ENCODE results near the gene TRAPPC3L.

Gene TRAPPC3L

DNA sequence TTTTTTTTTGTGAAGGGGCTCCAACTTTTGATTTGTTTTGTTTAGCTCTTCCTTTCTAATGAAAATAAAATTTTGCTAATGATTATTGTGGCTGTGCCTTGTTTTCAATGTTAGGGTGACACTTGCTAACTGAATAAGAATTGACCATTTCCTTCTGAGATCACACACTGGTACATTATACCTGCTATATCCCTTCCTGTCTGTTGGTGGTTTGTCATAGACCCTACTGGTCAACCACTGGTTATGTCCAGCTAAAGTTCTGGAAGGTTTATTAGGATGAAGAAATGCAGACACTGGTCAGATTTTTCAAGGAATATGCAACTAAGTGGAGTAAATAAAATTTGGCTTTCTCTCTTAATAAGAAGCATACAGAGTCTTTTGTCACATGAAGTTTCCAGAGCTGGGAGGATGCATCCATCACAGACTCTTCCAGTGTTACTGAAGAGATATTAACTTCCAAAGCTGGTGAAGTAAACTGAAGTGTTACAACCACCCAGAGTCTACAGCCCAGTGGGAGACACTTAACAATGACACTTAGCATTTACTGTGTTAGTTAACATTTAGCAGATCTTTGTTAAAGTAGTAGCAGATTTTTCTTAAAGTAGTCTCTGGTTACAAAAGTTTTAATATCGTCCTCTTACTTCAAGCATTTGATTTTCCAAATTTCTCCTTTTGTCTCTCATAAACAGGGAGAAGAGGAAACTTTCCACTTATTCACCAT, 53.7 kb downstream of the TRAPPC3L start:
- Histone ChIP-seq H3K9ac (ENCODE audit: low read depth, low read length) (no peak overlapping the region), H3K4me3 (ENCODE audit: low read length) (no peak overlapping the region), H3K27ac (ENCODE audit: low read depth, low read length) (no peak overlapping the region), H3K4me1 (ENCODE audit: insufficient read depth, low read length) (peaks cover 14% of the 10 kb centered on the region; the same call in 1 of the 2 replicates), H3K9me3 (ENCODE audit: insufficient read depth, low read depth, low read length) (no peaks in the 10 kb centered on the region), H3K27me3 (ENCODE audit: insufficient read depth, low read length) (no peaks in the 10 kb centered on the region), H3K36me3 (ENCODE audit: insufficient read depth, low read length) (no peaks in the 10 kb centered on the region)
- WGBS: 40% methylated on average over 1 of the region's 1 CpG

DNA sequence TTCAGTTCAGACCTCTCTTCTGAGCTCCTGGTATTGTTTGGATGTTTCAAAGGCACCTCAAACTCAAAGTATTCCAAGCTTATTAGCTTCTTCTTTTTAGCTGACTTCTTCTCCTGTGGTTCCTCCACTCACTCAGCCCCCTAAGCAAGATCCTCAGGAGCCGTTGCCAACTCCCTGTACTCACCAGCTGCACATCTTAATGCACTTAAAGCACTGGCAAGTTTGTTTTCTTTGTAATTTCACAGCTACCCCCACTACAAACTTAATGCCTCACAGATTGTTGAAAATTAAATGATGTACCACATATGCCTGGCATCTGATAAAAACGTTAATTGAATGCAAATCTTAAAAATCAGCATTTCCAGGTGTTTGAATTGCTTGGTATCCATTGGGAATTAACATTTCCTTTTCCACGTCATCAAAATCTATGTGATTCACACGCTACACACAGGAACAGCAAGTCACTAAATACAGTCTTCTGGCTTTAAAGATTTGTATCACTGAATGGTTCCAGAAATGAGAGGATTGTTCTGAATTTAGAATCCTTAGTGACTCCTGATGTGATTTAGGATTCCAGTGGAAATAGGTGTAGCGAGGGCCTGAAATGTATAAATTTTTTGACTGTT, 59.8 kb downstream of the TRAPPC3L start:
- H3K4me1 ChIP-seq (ENCODE audit: insufficient read depth, low read length): no peaks in the 10 kb centered on the region
- H3K27ac ChIP-seq (ENCODE audit: low read depth, low read length): no peak overlapping the region
- no peak overlapping the region for H3K4me3 ChIP-seq (ENCODE audit: low read length)
- H3K36me3 ChIP-seq (ENCODE audit: insufficient read depth, low read length): no peaks in the 10 kb centered on the region
- H3K9me3 ChIP-seq (ENCODE audit: insufficient read depth, low read depth, low read length): no peaks in the 10 kb centered on the region
- H3K9ac ChIP-seq (ENCODE audit: low read depth, low read length): no peak overlapping the region
- WGBS: 92% methylated on average over 5 of the region's 5 CpGs
- H3K27me3 ChIP-seq (ENCODE audit: insufficient read depth, low read length): no peaks in the 10 kb centered on the region

DNA sequence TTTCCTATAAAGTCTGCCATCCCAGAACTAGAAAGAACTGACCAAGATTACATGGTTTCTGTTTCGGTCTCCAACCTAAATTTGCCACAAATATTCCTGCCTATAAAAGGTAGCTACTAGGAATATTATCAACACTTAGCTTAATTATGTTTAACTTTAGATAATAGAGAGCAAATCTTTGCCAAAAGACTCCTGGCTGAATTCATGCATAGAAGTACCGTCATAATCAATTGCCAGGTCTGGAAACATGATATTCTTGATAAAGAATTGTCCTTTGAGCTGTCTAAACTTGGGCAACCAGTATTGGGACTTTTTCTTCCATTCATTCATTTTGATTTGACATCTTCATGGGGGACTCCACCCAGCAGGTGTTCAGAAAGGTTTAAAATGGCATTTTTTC, 61.9 kb downstream of the TRAPPC3L start:
- Histone ChIP-seq H3K4me1 (ENCODE audit: insufficient read depth, low read length) (no peaks in the 10 kb centered on the region), H3K9ac (ENCODE audit: low read depth, low read length) (no peak overlapping the region), H3K4me3 (ENCODE audit: low read length) (no peak overlapping the region), H3K27me3 (ENCODE audit: insufficient read depth, low read length) (no peaks in the 10 kb centered on the region), H3K9me3 (ENCODE audit: insufficient read depth, low read depth, low read length) (no peaks in the 10 kb centered on the region), H3K36me3 (ENCODE audit: insufficient read depth, low read length) (no peaks in the 10 kb centered on the region), H3K27ac (ENCODE audit: low read depth, low read length) (no peak overlapping the region)
- WGBS: 94% methylated on average over 2 of the region's 2 CpGs

DNA sequence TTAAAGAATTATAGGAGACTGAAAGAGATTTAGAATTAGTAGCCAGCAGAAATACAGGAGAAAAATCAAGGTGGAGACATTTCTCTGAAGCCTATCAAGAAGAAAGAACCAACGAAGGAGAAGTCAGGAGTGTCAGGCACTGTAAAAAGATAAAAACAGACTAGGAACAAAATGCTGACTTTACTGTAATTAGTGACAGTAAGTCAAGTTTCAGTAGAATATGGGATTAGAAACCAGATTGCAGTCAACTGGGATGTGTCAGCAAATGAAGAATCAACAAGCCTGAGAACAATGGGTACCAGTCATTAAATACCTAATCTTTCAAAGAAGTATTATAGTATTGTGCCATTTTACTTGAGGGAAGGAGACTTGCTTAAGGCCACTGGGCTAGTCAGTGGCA, 62.7 kb downstream of the TRAPPC3L start:
- no peak overlapping the region for H3K4me3 ChIP-seq (ENCODE audit: low read length)
- H3K27ac ChIP-seq (ENCODE audit: low read depth, low read length): no peak overlapping the region
- H3K9ac ChIP-seq (ENCODE audit: low read depth, low read length): no peak overlapping the region
- no peaks in the 10 kb centered on the region for H3K4me1 ChIP-seq (ENCODE audit: insufficient read depth, low read length)
- no peaks in the 10 kb centered on the region for H3K27me3 ChIP-seq (ENCODE audit: insufficient read depth, low read length)
- H3K36me3 ChIP-seq (ENCODE audit: insufficient read depth, low read length): no peaks in the 10 kb centered on the region
- WGBS: 93% methylated on average over 1 of the region's 1 CpG
- H3K9me3 ChIP-seq (ENCODE audit: insufficient read depth, low read depth, low read length): no peaks in the 10 kb centered on the region

DNA sequence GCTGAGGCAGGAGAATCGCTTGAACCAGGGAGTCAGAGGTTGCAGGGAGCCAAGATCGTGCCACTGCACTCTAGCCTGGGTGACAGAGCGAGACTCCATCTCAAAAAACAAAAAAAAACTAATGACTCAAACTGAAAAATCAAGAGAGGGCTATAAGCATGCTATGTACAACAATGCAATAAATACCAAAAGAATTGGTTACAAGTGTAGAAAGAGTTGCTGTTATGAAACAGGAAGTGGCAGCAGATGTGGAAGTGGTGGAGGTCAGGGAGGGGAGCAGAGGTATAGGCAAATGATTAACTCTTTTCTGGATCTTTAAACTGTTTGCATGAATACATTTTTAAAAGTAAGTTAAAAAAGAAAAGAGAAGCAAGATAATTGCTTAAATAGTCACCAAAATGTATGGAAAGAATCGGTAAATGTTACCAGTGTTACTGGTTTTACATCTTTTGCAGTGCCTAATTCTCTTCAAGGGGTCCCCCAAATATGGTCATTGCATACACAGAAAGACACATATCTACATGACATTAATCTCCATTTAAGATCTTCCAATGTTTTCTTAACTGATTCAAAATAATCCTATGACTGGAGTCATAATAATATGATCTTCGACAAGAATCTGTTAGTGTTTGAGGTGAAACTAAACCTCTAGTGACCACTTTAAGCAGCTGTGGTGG, 69.3 kb downstream of the TRAPPC3L start:
- no peak overlapping the region for H3K4me3 ChIP-seq (ENCODE audit: low read length)
- no peaks in the 10 kb centered on the region for H3K36me3 ChIP-seq (ENCODE audit: insufficient read depth, low read length)
- H3K27ac ChIP-seq (ENCODE audit: low read depth, low read length): no peak overlapping the region
- H3K9me3 ChIP-seq (ENCODE audit: insufficient read depth, low read depth, low read length): no peaks in the 10 kb centered on the region
- 94% methylated on average over 5 of the region's 5 CpGs for WGBS
- no peak overlapping the region for H3K9ac ChIP-seq (ENCODE audit: low read depth, low read length)
- no peaks in the 10 kb centered on the region; the same call in 1 of the 2 replicates for H3K27me3 ChIP-seq (ENCODE audit: insufficient read depth, low read length)
- no peaks in the 10 kb centered on the region for H3K4me1 ChIP-seq (ENCODE audit: insufficient read depth, low read length)

DNA sequence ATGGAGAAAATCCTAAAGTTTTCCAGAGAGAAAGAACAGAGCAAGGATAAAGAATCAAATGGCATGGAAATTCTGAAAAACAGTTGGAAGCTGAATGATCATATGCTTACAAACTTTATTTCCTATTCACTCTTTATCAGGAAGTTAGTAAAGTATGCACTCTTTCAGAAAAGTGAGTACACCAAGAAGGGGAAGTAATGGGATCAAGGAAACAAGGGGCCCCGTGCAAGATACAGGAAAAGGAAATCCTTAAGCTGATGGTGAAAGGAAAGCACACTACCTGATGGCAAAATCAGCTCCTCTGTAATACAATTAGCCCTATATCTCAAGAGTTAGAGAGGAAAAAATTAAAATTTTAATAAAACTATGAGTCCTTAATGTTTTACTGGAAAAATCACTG, 70.3 kb downstream of the TRAPPC3L start:
- Histone ChIP-seq H3K9me3 (ENCODE audit: insufficient read depth, low read depth, low read length) (no peaks in the 10 kb centered on the region), H3K27me3 (ENCODE audit: insufficient read depth, low read length) (no peaks in the 10 kb centered on the region; the same call in 1 of the 2 replicates), H3K4me3 (ENCODE audit: low read length) (no peak overlapping the region), H3K4me1 (ENCODE audit: insufficient read depth, low read length) (no peaks in the 10 kb centered on the region), H3K27ac (ENCODE audit: low read depth, low read length) (no peak overlapping the region), H3K36me3 (ENCODE audit: insufficient read depth, low read length) (no peaks in the 10 kb centered on the region), H3K9ac (ENCODE audit: low read depth, low read length) (no peak overlapping the region)
- 56% methylated on average over 1 of the region's 1 CpG for WGBS

DNA sequence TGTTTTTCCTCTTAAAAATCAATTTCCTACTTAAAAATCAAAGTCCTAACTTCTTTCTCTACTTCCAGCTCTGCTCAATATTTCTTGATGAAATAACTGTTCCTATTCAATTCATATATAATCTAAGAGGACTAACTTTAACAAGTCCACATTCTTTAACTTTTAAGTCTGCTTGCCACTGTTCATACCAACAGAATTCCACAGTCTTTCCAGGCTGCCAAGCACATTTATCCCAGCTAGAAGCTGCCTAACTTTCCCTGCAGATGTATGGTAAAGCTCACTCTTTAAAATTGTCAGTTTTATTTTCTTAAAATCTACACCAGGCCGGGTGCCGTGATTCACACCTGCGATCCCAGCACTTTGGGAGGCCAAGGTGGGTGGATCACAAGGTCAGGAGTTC, 72.8 kb downstream of the TRAPPC3L start:
- no peaks in the 10 kb centered on the region for H3K36me3 ChIP-seq (ENCODE audit: insufficient read depth, low read length)
- no peaks in the 10 kb centered on the region for H3K9me3 ChIP-seq (ENCODE audit: insufficient read depth, low read depth, low read length)
- H3K27me3 ChIP-seq (ENCODE audit: insufficient read depth, low read length): no peaks in the 10 kb centered on the region; the same call in 1 of the 2 replicates
- no peaks in the 10 kb centered on the region for H3K4me1 ChIP-seq (ENCODE audit: insufficient read depth, low read length)
- no peak overlapping the region for H3K4me3 ChIP-seq (ENCODE audit: low read length)
- WGBS: 91% methylated on average over 3 of the region's 3 CpGs
- H3K9ac ChIP-seq (ENCODE audit: low read depth, low read length): no peak overlapping the region
- no peak overlapping the region for H3K27ac ChIP-seq (ENCODE audit: low read depth, low read length)

DNA sequence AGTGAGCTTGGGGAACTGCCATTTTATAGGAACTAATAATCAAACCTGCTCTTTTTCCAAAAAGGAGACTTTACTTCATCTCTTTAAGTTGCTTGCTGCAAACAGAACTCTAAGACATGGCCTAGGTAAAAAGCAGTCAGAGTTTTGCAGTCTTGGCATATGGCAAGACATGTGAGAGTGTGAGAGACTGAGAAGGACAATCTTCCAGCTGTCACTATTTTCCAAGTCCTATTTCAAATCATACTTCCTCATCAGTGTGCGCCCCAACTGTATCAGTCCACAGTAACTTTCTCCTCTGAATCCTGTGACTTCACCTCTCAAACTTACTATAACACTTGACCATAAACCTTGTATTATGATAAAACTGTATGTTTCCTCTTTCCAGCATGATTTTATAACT, 74.0 kb downstream of the TRAPPC3L start:
- Histone ChIP-seq H3K4me1 (ENCODE audit: insufficient read depth, low read length) (no peaks in the 10 kb centered on the region), H3K36me3 (ENCODE audit: insufficient read depth, low read length) (no peaks in the 10 kb centered on the region), H3K27me3 (ENCODE audit: insufficient read depth, low read length) (no peaks in the 10 kb centered on the region; the same call in 1 of the 2 replicates), H3K4me3 (ENCODE audit: low read length) (no peak overlapping the region), H3K27ac (ENCODE audit: low read depth, low read length) (no peak overlapping the region), H3K9ac (ENCODE audit: low read depth, low read length) (no peak overlapping the region), H3K9me3 (ENCODE audit: insufficient read depth, low read depth, low read length) (no peaks in the 10 kb centered on the region)
- WGBS: 91% methylated on average over 1 of the region's 1 CpG

DNA sequence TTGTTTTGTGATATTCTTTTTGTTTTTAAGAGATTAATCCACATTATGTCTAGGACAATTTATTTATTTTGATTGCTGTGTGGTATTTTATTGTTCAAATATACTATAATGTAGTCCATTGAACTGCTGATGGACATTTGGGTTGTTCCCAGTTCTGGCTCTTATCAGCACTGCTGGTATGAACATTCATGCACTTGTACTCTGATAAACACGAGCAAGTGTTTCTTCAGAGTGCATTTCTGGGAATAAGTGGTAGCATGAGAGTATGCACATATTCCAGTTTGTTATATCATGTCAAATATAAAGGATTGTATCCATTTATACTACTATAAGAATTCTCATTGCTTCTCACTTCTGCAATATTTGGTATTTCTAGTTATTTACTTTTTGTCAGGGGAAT, 77.2 kb downstream of the TRAPPC3L start:
- peaks cover 12% of the 10 kb centered on the region; the same call in 1 of the 2 replicates for H3K4me1 ChIP-seq (ENCODE audit: insufficient read depth, low read length)
- no peaks in the 10 kb centered on the region for H3K36me3 ChIP-seq (ENCODE audit: insufficient read depth, low read length)
- no peaks in the 10 kb centered on the region for H3K9me3 ChIP-seq (ENCODE audit: insufficient read depth, low read depth, low read length)
- WGBS: 87% methylated on average over 1 of the region's 1 CpG
- H3K9ac ChIP-seq (ENCODE audit: low read depth, low read length): no peak overlapping the region
- no peak overlapping the region for H3K27ac ChIP-seq (ENCODE audit: low read depth, low read length)
- H3K4me3 ChIP-seq (ENCODE audit: low read length): no peak overlapping the region
- peaks cover 16% of the 10 kb centered on the region for H3K27me3 ChIP-seq (ENCODE audit: insufficient read depth, low read length)

DNA sequence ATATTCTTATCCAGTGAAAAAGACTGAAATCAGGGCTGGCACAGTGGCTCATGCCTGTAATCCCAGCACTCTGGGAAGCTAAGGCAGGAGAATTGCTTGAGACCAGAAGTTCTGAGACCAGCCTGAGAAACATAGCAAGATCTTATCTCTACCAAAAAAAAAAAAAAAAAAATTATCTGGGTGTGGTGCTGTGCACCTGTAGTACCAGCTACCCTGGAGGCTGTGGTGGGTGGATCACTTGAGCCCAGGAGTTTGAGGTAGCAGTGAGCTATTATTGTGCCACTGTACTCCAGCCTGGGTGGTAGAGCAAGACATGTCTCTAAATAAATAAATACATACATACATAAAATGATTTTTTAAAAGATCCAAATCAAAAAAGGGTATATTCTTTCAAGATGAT, 78.0 kb downstream of the TRAPPC3L start:
- Histone ChIP-seq H3K4me1 (ENCODE audit: insufficient read depth, low read length) (peaks cover 15% of the 10 kb centered on the region; the same call in 1 of the 2 replicates), H3K4me3 (ENCODE audit: low read length) (no peak overlapping the region), H3K27ac (ENCODE audit: low read depth, low read length) (no peak overlapping the region), H3K9ac (ENCODE audit: low read depth, low read length) (no peak overlapping the region), H3K36me3 (ENCODE audit: insufficient read depth, low read length) (no peaks in the 10 kb centered on the region), H3K27me3 (ENCODE audit: insufficient read depth, low read length) (peaks cover 24% of the 10 kb centered on the region), H3K9me3 (ENCODE audit: insufficient read depth, low read depth, low read length) (no peaks in the 10 kb centered on the region)

DNA sequence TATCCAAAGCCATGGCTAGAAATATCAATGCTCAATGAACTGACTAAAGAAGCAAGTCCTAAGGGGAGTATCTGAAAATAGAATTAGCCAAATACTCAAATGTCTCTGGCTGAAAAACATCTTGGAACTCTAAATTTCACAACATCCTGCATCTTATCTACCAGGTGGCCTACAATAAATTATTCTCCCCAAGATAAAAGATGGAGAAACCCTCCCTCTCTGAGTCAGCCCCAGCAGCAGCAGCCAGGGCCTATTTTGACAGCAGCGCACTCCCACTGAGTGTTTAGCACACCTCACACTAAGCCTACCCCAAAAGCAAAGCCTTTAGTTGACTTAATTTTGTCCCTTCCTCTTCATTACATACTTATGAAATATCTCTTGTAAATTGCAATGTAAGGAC, 78.4 kb downstream of the TRAPPC3L start:
- Histone ChIP-seq H3K36me3 (ENCODE audit: insufficient read depth, low read length) (no peaks in the 10 kb centered on the region), H3K9me3 (ENCODE audit: insufficient read depth, low read depth, low read length) (no peaks in the 10 kb centered on the region), H3K9ac (ENCODE audit: low read depth, low read length) (no peak overlapping the region), H3K4me3 (ENCODE audit: low read length) (no peak overlapping the region), H3K4me1 (ENCODE audit: insufficient read depth, low read length) (peaks cover 17% of the 10 kb centered on the region; the same call in 1 of the 2 replicates), H3K27ac (ENCODE audit: low read depth, low read length) (no peak overlapping the region), H3K27me3 (ENCODE audit: insufficient read depth, low read length) (peaks cover 28% of the 10 kb centered on the region)
- 95% methylated on average over 1 of the region's 1 CpG for WGBS

All from HUES64 (cell line).